A673 (cell line): ENCODE measurements around the gene TUBA4A.

Source experiments
- EZH2 ChIP-seq: fragments of 200-600 bp; sonication (generic); IDR thresholded peaks from 2 replicates; pipeline ENCODE4 v1.6.1; 2017; ENCODE audit warnings: borderline replicate concordance, low read depth, mild to moderate bottlenecking, mixed read lengths, antibody characterized with exemption, low read length; ENCODE audit not compliant: poor library complexity, severe bottlenecking
- TF ChIP-seq, protein P1 (sequence below): fragments of 300-800, 200-600 bp; sonication (generic); conservative IDR thresholded peaks from 2 replicates; pipeline ENCODE4 v1.5.1; 2017; ENCODE audit warnings: low read depth, mild to moderate bottlenecking, antibody characterized with exemption, low read length, moderate library complexity, mixed read lengths

DNA sequence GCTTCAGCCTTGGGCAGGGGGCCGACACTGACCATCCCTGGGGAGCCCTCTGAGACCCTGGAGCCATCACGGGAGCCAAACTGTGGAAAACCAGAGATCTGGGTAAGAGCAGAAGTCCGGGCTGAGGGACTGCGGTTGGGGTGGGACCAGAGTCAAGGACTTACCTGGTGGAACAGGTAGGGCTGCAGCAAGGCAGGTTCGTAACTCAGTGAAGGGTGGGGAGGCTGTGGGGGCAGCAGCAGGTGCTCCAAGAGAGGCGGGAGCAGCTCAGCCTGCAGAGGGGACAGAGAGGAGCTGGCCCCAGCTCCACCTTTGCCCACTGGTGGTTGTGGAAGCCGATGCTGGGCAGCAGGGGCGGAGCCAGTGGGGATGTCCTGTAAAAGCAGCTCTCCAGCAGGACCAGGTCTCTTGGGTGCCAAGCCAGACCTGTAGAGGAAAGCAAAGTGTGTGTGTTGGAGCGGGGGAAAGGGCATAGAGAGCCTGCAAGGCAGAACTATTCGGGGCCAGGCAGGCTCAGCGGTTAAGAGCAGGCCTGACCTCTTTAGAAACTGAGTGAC lies 48.8 kb upstream of the TUBA4A start:
- TF ChIP-seq, protein P1, sequence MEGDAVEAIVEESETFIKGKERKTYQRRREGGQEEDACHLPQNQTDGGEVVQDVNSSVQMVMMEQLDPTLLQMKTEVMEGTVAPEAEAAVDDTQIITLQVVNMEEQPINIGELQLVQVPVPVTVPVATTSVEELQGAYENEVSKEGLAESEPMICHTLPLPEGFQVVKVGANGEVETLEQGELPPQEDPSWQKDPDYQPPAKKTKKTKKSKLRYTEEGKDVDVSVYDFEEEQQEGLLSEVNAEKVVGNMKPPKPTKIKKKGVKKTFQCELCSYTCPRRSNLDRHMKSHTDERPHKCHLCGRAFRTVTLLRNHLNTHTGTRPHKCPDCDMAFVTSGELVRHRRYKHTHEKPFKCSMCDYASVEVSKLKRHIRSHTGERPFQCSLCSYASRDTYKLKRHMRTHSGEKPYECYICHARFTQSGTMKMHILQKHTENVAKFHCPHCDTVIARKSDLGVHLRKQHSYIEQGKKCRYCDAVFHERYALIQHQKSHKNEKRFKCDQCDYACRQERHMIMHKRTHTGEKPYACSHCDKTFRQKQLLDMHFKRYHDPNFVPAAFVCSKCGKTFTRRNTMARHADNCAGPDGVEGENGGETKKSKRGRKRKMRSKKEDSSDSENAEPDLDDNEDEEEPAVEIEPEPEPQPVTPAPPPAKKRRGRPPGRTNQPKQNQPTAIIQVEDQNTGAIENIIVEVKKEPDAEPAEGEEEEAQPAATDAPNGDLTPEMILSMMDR, result no peak
- TF ChIP-seq EZH2, result no peak
